Breast epithelium (tissue), 4 donors: ENCODE measurements around the gene NXPH4. TPM values are rescaled to one million over a fixed set of nuclear protein-coding genes. Genes with fewer than 3 reads are reported as not detected.

Experiments used
- DNase-seq, 2 donors: peaks; one replicate each; pipeline ENCODE4 v3.0.0-alpha.2; 2019; ENCODE audit warnings: low spot score in 2 of 2
- H3K27ac ChIP-seq, 2 donors: fragments of 200-600 bp; sonication (generic) in 1 of 2; one replicate each; pipeline ENCODE4 v1.5.1; 2016 to 2019; ENCODE audit warnings: mild to moderate bottlenecking in 1 of 2
- H3K27me3 ChIP-seq, 2 donors: fragments of 200-600 bp; sonication (generic) in 1 of 2; one replicate each; pipeline versions ENCODE4 v1.5.1 to v1.6.0; 2017 to 2019; ENCODE audit warnings: control low read depth in 1 of 2, mild to moderate bottlenecking in 1 of 2
- H3K36me3 ChIP-seq: fragments of 200-600 bp; one replicate; pipeline ENCODE4 v1.5.1; 2019
- H3K4me1 ChIP-seq, 2 donors: fragments of 200-600 bp; sonication (generic); one replicate each; pipeline ENCODE4 v1.5.1; 2016 to 2019; ENCODE audit warnings: control low read depth in 1 of 2
- H3K4me3 ChIP-seq, 3 donors: fragments of 200-600 bp; sonication (generic); 1 replicate in 2 of 3; 2 replicates in 1 of 3; pipeline ENCODE4 v1.5.1; 2016 to 2019; ENCODE audit warnings: mild to moderate bottlenecking in 3 of 3, moderate library complexity in 2 of 3
- H3K9me3 ChIP-seq, 2 donors: fragments of 200-600 bp; sonication (generic) in 1 of 2; one replicate each; pipeline ENCODE4 v1.5.1; 2016 to 2019; ENCODE audit warnings: control low read depth in 1 of 2
- POLR2A ChIP-seq: fragments of 450-650 bp; IDR thresholded peaks from one replicate; pipeline ENCODE4 v1.6.1; 2016; ENCODE audit warnings: antibody characterized with exemption, mild to moderate bottlenecking, moderate library complexity
- POLR2AphosphoS5 ChIP-seq, 3 donors: sonication (generic); formaldehyde crosslinking; IDR thresholded peaks; one replicate each; pipeline ENCODE4 v1.6.1; 2017; ENCODE audit warnings: antibody characterized with exemption in 3 of 3
- intact Hi-C: fragments of 100-400 bp; cut with DNase I; formaldehyde crosslinking; loops from one replicate; pipeline ENCODE4 v1.15.1; 2023; ENCODE audit warnings: low total_unique reads
- total RNA-seq, 3 donors: library from RNA; depleted of rRNA; stranded (reverse); fragments of >200 nt; gene quantifications; one replicate each; pipeline ENCODE4 v1.1.0, GENCODE V29; 2016
- TF ChIP-seq, protein P1 (sequence below), 3 donors: fragments of 450-650 bp; IDR thresholded peaks; one replicate each; pipeline ENCODE4 v1.5.1; 2016 to 2017; ENCODE audit warnings: antibody characterized with exemption in 3 of 3, mild to moderate bottlenecking in 3 of 3, moderate library complexity in 3 of 3

The NXPH4 gene
- total RNA-seq, 3 donors from 2014 or later: 0.33 TPM; not detected in 2

- Histone ChIP-seq H3K9me3 (no peaks in the 10 kb centered on the region), H3K4me3 (no peak overlapping the region), H3K4me1 (no peaks in the 10 kb centered on the region), H3K36me3 (peaks cover 4% of the 10 kb centered on the region), H3K27me3 (no peaks in the 10 kb centered on the region), H3K27ac (no peak overlapping the region)
- no peak for DNase-seq
- intact Hi-C loops: no loop called here
- TF ChIP-seq POLR2A (no peak), POLR2AphosphoS5 (IDR thresholded peaks at IDR 0.05) (no peak)
- TF ChIP-seq, protein P1, sequence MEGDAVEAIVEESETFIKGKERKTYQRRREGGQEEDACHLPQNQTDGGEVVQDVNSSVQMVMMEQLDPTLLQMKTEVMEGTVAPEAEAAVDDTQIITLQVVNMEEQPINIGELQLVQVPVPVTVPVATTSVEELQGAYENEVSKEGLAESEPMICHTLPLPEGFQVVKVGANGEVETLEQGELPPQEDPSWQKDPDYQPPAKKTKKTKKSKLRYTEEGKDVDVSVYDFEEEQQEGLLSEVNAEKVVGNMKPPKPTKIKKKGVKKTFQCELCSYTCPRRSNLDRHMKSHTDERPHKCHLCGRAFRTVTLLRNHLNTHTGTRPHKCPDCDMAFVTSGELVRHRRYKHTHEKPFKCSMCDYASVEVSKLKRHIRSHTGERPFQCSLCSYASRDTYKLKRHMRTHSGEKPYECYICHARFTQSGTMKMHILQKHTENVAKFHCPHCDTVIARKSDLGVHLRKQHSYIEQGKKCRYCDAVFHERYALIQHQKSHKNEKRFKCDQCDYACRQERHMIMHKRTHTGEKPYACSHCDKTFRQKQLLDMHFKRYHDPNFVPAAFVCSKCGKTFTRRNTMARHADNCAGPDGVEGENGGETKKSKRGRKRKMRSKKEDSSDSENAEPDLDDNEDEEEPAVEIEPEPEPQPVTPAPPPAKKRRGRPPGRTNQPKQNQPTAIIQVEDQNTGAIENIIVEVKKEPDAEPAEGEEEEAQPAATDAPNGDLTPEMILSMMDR (IDR thresholded peaks at IDR 0.05): no peak
Observed at GRCh38 chr12:57205186-57205585, 11.4 kb upstream of the NXPH4 start.

GRCh38 chr12:57205931-57206330 lies 10.7 kb upstream of the NXPH4 start:
- intact Hi-C loops: no loop called here
- DNase-seq: no peak
- Histone ChIP-seq H3K27ac (no peak overlapping the region), H3K9me3 (no peaks in the 10 kb centered on the region), H3K4me1 (no peaks in the 10 kb centered on the region), H3K27me3 (no peaks in the 10 kb centered on the region), H3K4me3 (no peak overlapping the region), H3K36me3 (peaks cover 4% of the 10 kb centered on the region)
- TF ChIP-seq POLR2AphosphoS5 (IDR thresholded peaks at IDR 0.05) (no peak), POLR2A (no peak)
- TF ChIP-seq, protein P1 (IDR thresholded peaks at IDR 0.05): no peak

- H3K4me1 ChIP-seq: no peaks in the 10 kb centered on the region
- no peaks in the 10 kb centered on the region for H3K27me3 ChIP-seq
- TF ChIP-seq POLR2A: no peak
- TF ChIP-seq POLR2AphosphoS5 (IDR thresholded peaks at IDR 0.05): no peak
- TF ChIP-seq, protein P1 (IDR thresholded peaks at IDR 0.05): no peak
- no peaks in the 10 kb centered on the region for H3K9me3 ChIP-seq
- no peak overlapping the region for H3K4me3 ChIP-seq
- H3K27ac ChIP-seq: peak overlapping the region in 1 of 2 donors; percentile 12
- peaks cover 4% of the 10 kb centered on the region for H3K36me3 ChIP-seq
- no peak for DNase-seq
- intact Hi-C loops: no loop called here
Observed at GRCh38 chr12:57207731-57208630, 8.6 kb upstream of the NXPH4 start.

DNA sequence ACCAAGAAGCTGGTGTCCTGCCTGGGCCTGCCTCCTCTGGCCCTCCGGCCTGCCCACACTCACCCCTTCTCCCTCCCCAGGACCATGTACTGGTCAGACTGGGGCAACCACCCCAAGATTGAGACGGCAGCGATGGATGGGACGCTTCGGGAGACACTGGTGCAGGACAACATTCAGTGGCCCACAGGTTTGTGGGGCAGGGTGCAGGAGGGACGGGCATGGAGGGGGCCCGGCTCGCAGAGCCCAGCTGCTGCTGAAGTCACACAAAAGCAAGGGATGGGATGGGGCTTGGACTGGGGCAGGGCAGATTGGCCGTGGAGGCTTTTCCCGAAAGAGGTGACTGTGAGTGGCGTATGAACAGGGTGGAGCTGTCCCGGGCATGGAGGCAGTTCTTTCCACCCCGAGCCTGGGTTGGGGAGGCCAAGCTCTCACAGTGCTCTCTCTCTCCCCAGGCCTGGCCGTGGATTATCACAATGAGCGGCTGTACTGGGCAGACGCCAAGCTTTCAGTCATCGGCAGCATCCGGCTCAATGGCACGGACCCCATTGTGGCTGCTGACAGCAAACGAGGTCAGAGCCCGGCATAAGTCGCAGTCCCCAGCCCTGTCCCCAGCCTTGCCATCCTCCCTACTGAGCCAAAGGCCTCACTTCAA lies 7.8 kb upstream of the NXPH4 start:
- H3K4me3 ChIP-seq: no peak overlapping the region
- no peaks in the 10 kb centered on the region for H3K36me3 ChIP-seq
- H3K4me1 ChIP-seq: no peaks in the 10 kb centered on the region
- H3K27me3 ChIP-seq: no peaks in the 10 kb centered on the region
- no peak for DNase-seq
- intact Hi-C loops: no loop called here
- TF ChIP-seq, protein P1 (IDR thresholded peaks at IDR 0.05): no peak
- TF ChIP-seq POLR2AphosphoS5 (IDR thresholded peaks at IDR 0.05): no peak
- TF ChIP-seq POLR2A: no peak
- peak overlapping the region in 1 of 2 donors; percentile 12 for H3K27ac ChIP-seq
- no peaks in the 10 kb centered on the region for H3K9me3 ChIP-seq

DNA sequence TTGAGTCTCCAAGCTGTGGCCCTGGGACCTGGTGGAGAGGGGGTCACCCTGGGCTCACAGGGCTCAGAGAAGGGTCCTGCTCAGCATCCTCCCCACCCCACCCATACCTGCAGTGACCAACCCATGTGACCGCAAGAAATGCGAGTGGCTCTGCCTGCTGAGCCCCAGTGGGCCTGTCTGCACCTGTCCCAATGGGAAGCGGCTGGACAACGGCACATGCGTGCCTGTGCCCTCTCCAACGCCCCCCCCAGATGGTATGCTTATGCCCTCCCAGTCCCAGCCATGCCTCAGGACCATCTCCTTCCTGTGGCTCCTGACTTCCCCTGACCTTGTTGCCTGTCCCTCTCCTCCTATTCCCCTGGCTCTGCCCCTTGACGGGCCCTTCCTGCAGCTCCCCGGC lies 6.7 kb upstream of the NXPH4 start:
- intact Hi-C loops: no loop called here
- no peaks in the 10 kb centered on the region for H3K36me3 ChIP-seq

More for the DNA sequence above, 6.7 kb upstream of the NXPH4 start:
- DNase-seq: no peak
- H3K9me3 ChIP-seq: no peaks in the 10 kb centered on the region
- TF ChIP-seq POLR2A: no peak
- TF ChIP-seq, protein P1 (IDR thresholded peaks at IDR 0.05): no peak
- no peak for TF ChIP-seq POLR2AphosphoS5 (IDR thresholded peaks at IDR 0.05)
- peaks cover 0 to 2% of the 10 kb centered on the region in 2 donors for H3K27me3 ChIP-seq
- no peak overlapping the region for H3K27ac ChIP-seq
- no peaks in the 10 kb centered on the region for H3K4me1 ChIP-seq
- no peak overlapping the region for H3K4me3 ChIP-seq
